ENCODE data around the gene SBNO2. TPM values are rescaled to one million over a fixed set of nuclear protein-coding genes. Genes with fewer than 3 reads are reported as not detected.

SBNO2 gene
- total RNA-seq, 1 experiment from 2014 or later, result 97.8 TPM

GRCh38 chr19:1146858-1147780 is 26.9 kb downstream of the SBNO2 start:
- TF ChIP-seq CTCF (IDR thresholded peaks at IDR 0.05; ENCODE audit: unreplicated experiment), result no peak
- H3K9me3 Mint-ChIP-seq (ENCODE audit: low read depth, unreplicated experiment), result peaks cover 8% of the 10 kb centered on the region
- no TSS peak for BruUV-seq (replicated peaks)
- intact Hi-C loops (cut with micrococcal nuclease; ENCODE audit: unreplicated experiment), result no loop called here
- H3K27ac Mint-ChIP-seq (ENCODE audit: unreplicated experiment), result no peak overlapping the region
- no peaks in the 10 kb centered on the region for H3K27me3 Mint-ChIP-seq (ENCODE audit: unreplicated experiment)
- CTCF ChIA-PET, result no interaction called here
- no peak overlapping the region for H3K4me3 Mint-ChIP-seq (ENCODE audit: low read depth, unreplicated experiment)
- H3K4me1 Mint-ChIP-seq (ENCODE audit: low read depth, unreplicated experiment), result peaks cover 9% of the 10 kb centered on the region
- H3K36me3 Mint-ChIP-seq (ENCODE audit: insufficient read depth, unreplicated experiment), result peaks cover 56% of the 10 kb centered on the region
- no peak for DNase-seq

DNA sequence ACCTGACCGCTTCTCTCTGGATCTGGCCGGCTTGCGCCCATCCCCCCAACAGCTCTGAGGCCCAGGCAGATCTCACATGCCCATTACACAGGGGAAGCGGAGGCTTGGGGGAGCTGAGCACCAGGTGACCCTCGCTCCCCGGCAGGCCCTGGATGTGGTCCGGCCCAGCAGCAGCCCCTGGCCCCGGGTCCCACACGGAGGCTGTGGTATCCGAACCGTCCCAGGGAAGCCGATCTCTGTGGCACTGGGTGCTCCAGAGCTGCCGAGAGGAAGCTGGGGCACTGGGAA is 27.7 kb downstream of the SBNO2 start:
- intact Hi-C loops (cut with micrococcal nuclease; ENCODE audit: unreplicated experiment), result no loop called here
- peaks cover 56% of the 10 kb centered on the region for H3K36me3 Mint-ChIP-seq (ENCODE audit: insufficient read depth, unreplicated experiment)
- no TSS peak for BruUV-seq (replicated peaks)
- no peak overlapping the region for H3K27ac Mint-ChIP-seq (ENCODE audit: unreplicated experiment)
- no peak for DNase-seq
- H3K27me3 Mint-ChIP-seq (ENCODE audit: unreplicated experiment), result no peaks in the 10 kb centered on the region
- TF ChIP-seq CTCF (IDR thresholded peaks at IDR 0.05; ENCODE audit: unreplicated experiment), result no peak
- CTCF ChIA-PET, result no interaction called here
- H3K9me3 Mint-ChIP-seq (ENCODE audit: low read depth, unreplicated experiment), result peaks cover 10% of the 10 kb centered on the region
- H3K4me3 Mint-ChIP-seq (ENCODE audit: low read depth, unreplicated experiment), result no peak overlapping the region
- H3K4me1 Mint-ChIP-seq (ENCODE audit: low read depth, unreplicated experiment), result peaks cover 9% of the 10 kb centered on the region

GRCh38 chr19:1145635-1146411 is 28.2 kb downstream of the SBNO2 start:
- intact Hi-C loops (cut with micrococcal nuclease; ENCODE audit: unreplicated experiment), result no loop called here
- TF ChIP-seq CTCF (IDR thresholded peaks at IDR 0.05; ENCODE audit: unreplicated experiment), result no peak
- H3K9me3 Mint-ChIP-seq (ENCODE audit: low read depth, unreplicated experiment), result peaks cover 10% of the 10 kb centered on the region
- no peaks in the 10 kb centered on the region for H3K27me3 Mint-ChIP-seq (ENCODE audit: unreplicated experiment)
- DNase-seq, result no peak
- no TSS peak for BruUV-seq (replicated peaks)
- no peak overlapping the region for H3K4me3 Mint-ChIP-seq (ENCODE audit: low read depth, unreplicated experiment)
- CTCF ChIA-PET, result no interaction called here
- H3K4me1 Mint-ChIP-seq (ENCODE audit: low read depth, unreplicated experiment), result peaks cover 9% of the 10 kb centered on the region
- H3K36me3 Mint-ChIP-seq (ENCODE audit: insufficient read depth, unreplicated experiment), result peaks cover 55% of the 10 kb centered on the region
- H3K27ac Mint-ChIP-seq (ENCODE audit: unreplicated experiment), result no peak overlapping the region

- Mint-ChIP-seq H3K9me3 (ENCODE audit: low read depth, unreplicated experiment) (peaks cover 10% of the 10 kb centered on the region), H3K36me3 (ENCODE audit: insufficient read depth, unreplicated experiment) (peaks cover 59% of the 10 kb centered on the region), H3K27me3 (ENCODE audit: unreplicated experiment) (no peaks in the 10 kb centered on the region), H3K27ac (ENCODE audit: unreplicated experiment) (peak overlapping the region; percentile 45), H3K4me3 (ENCODE audit: low read depth, unreplicated experiment) (peak overlapping the region; percentile 1), H3K4me1 (ENCODE audit: low read depth, unreplicated experiment) (peaks cover 9% of the 10 kb centered on the region)
- intact Hi-C loops (cut with micrococcal nuclease; ENCODE audit: unreplicated experiment), result no loop called here
- DNase-seq, result no peak
- CTCF ChIA-PET, result no interaction called here
- BruUV-seq (replicated peaks), result no TSS peak
- TF ChIP-seq CTCF (IDR thresholded peaks at IDR 0.05; ENCODE audit: unreplicated experiment), result no peak
Observed at GRCh38 chr19:1144741-1145140, 29.3 kb downstream of the SBNO2 start.
